K562 (cell line): ENCODE measurements around the gene NUCKS1. TPM values are rescaled to one million over a fixed set of nuclear protein-coding genes. Genes with fewer than 3 reads are reported as not detected.

Experiments used
- ATAC-seq: fragments of 200-7000 bp; cut with Tn5 transposase; 3 replicates; pipeline ENCODE4 v1.9.1; 2020; ENCODE audit warnings: moderate library complexity
- BruUV-seq: library from RNA; stranded (reverse); fragments of 400-500 nt; replicated peaks from 2 replicates; lab custom pipeline; 2021; lab: Mats Ljungman, UMichigan
- CTCF ChIA-PET: fragments of 300-600 bp; formaldehyde crosslinking; extraction: SDS; loops from one replicate; lab custom pipeline; 2021; ENCODE audit warnings: low intra/inter-chr PET ratio; lab: Yijun Ruan, JAX
- POLR2A ChIA-PET: fragments of 300-600, 350-650 bp; sonication (Branson Sonifier 250); formaldehyde crosslinking; extraction: SDS; loops from one replicate; lab custom pipeline; 2021; ENCODE audit warnings: antibody characterized with exemption, inconsistent platforms; lab: Yijun Ruan, JAX
- DNase-seq, 4 experiments: peaks; one replicate each; pipeline versions ENCODE4 v3.0.0 to v3.0.0-alpha.2; 2011 to 2018; ENCODE audit warnings: low spot score in 3 of 4, mixed read lengths in 3 of 4; ENCODE audit errors: extremely low read depth in 1 of 4
- FAIRE-seq: peaks from 2 replicates; lab custom pipeline; 2011; peaks lifted over from hg19 to GRCh38; lab: Jason Lieb, UNC
- H2AFZ ChIP-seq: 2 replicates; pipeline ENCODE4 v1.6.0; 2011; ENCODE audit warnings: low read depth, low read length, control low read depth, inconsistent platforms
- H3K27ac ChIP-seq: fragments of 200-600 bp; 3 replicates; pipeline ENCODE4 v1.8.0; 2011; ENCODE audit warnings: low read depth, mild to moderate bottlenecking, control low read depth, inconsistent platforms, low read length, moderate library complexity, mixed read lengths; ENCODE audit errors: extremely low read depth
- H3K27me3 ChIP-seq, 2 experiments: fragments of 300-600 bp in 1 of 2; 2 replicates in 1 of 2; 3 replicates in 1 of 2; pipeline versions ENCODE4 v1.6.0 to v1.8.0; 2011; ENCODE audit warnings: inconsistent platforms in 2 of 2, low read length in 2 of 2, mild to moderate bottlenecking in 1 of 2, mixed read lengths in 1 of 2, moderate library complexity in 1 of 2; ENCODE audit not compliant: control insufficient read depth in 2 of 2, insufficient read depth in 2 of 2
- H3K36me3 ChIP-seq: fragments of 300-600 bp; 3 replicates; pipeline ENCODE4 v1.8.0; 2011; ENCODE audit warnings: mild to moderate bottlenecking, low read length, inconsistent platforms; ENCODE audit not compliant: control insufficient read depth, insufficient read depth
- H3K4me1 ChIP-seq, 2 experiments: fragments of 200-600 bp in 1 of 2; replicated peaks in 1 of 2; 2 replicates in 1 of 2; 3 replicates in 1 of 2; pipeline versions ENCODE4 v1.5.1 to v1.8.0; 2011; ENCODE audit warnings: inconsistent platforms in 2 of 2, low read length in 2 of 2, mild to moderate bottlenecking in 1 of 2, mixed read lengths in 1 of 2, moderate library complexity in 1 of 2; ENCODE audit not compliant: control insufficient read depth in 2 of 2, insufficient read depth in 2 of 2
- H3K4me2 ChIP-seq: 2 replicates; pipeline ENCODE4 v1.6.1; 2011; ENCODE audit warnings: low read length, control low read depth, inconsistent platforms, mixed read lengths; ENCODE audit not compliant: insufficient read depth
- H3K4me3 ChIP-seq: fragments of 200-600 bp; sonication (generic), shearing (Covaris generic); 2 replicates; pipeline ENCODE4 v1.5.1; 2016; ENCODE audit warnings: control low read depth, inconsistent platforms
- H3K79me2 ChIP-seq: fragments of 200-600 bp; 3 replicates; pipeline ENCODE4 v1.8.0; 2011; ENCODE audit warnings: low read length, inconsistent platforms; ENCODE audit not compliant: control insufficient read depth, insufficient read depth
- H3K9ac ChIP-seq, 2 experiments: 2 replicates each; pipeline versions ENCODE4 v1.6.0 to v1.6.1; 2011; ENCODE audit warnings: low read depth in 2 of 2, low read length in 2 of 2, control low read depth in 1 of 2, inconsistent platforms in 1 of 2, mild to moderate bottlenecking in 1 of 2, mixed read lengths in 1 of 2; ENCODE audit not compliant: insufficient read depth in 1 of 2
- H3K9me1 ChIP-seq: one replicate; pipeline ENCODE4 v1.6.0; 2011; ENCODE audit warnings: inconsistent platforms, mild to moderate bottlenecking, low read length, moderate library complexity; ENCODE audit not compliant: control insufficient read depth, insufficient read depth
- H3K9me3 ChIP-seq: replicated peaks from 2 replicates; pipeline ENCODE4 v1.5.1; 2011; ENCODE audit warnings: low read depth, low read length, inconsistent platforms; ENCODE audit not compliant: control insufficient read depth, insufficient read depth
- H4K20me1 ChIP-seq: replicated peaks from 2 replicates; pipeline ENCODE4 v1.6.1; 2011; ENCODE audit warnings: low read length, inconsistent platforms, mixed read lengths; ENCODE audit not compliant: control insufficient read depth, insufficient read depth
- CTCF ChIP-seq, 3 experiments: IDR thresholded peaks in 2 of 3; conservative IDR thresholded peaks in 1 of 3; 2 replicates each; pipeline ENCODE4 v1.5.1; 2011 to 2012; ENCODE audit warnings: low read length in 3 of 3, mild to moderate bottlenecking in 3 of 3, control low read depth in 2 of 3, improper control_type of control experiment in 1 of 3, inconsistent platforms in 1 of 3, low read depth in 1 of 3, mixed read lengths in 1 of 3, moderate library complexity in 1 of 3; ENCODE audit not compliant: insufficient read depth in 2 of 3
- CUX1 ChIP-seq: fragments of 200-800 bp; sonication (Bioruptor generic); IDR thresholded peaks from 2 replicates; pipeline ENCODE4 v1.6.1; 2016; ENCODE audit warnings: missing genetic modification characterization, missing compliant biosample characterization
- E2F8 ChIP-seq: fragments of 450-650 bp; IDR thresholded peaks from 2 replicates; pipeline ENCODE4 v1.7.1; 2018; ENCODE audit warnings: mild to moderate bottlenecking, low read depth; ENCODE audit not compliant: partially characterized antibody
- PURB ChIP-seq: sonication (generic); formaldehyde crosslinking; IDR thresholded peaks from 2 replicates; pipeline ENCODE4 v1.9.0; 2021; ENCODE audit warnings: low read depth, mild to moderate bottlenecking, missing genetic modification reagents
- TEAD1 ChIP-seq, 2 experiments: fragments of 450-650 bp in 1 of 2; sonication (generic) in 1 of 2; formaldehyde crosslinking; IDR thresholded peaks; 2 replicates each; pipeline versions ENCODE4 v1.4.0 to v1.8.0; 2020 to 2022; ENCODE audit warnings: mild to moderate bottlenecking in 2 of 2, missing genetic modification reagents in 1 of 2
- ZNF280B ChIP-seq: fragments of 250-450 bp; sonication (Bioruptor Pico); IDR thresholded peaks from 2 replicates; pipeline ENCODE4 v1.5.1; 2021; ENCODE audit warnings: mild to moderate bottlenecking
- ZNF584 ChIP-seq: fragments of 200-800 bp; sonication (Bioruptor generic); IDR thresholded peaks from 2 replicates; pipeline ENCODE4 v1.6.1; 2016; ENCODE audit warnings: low read depth, mild to moderate bottlenecking, missing genetic modification characterization, missing compliant biosample characterization
- WGBS: fragments of 100-300 bp; shearing (Covaris generic); methylation state at CpG from one replicate; pipeline ENCODE4 v1.1.6; 2016; ENCODE audit warnings: low coverage, mixed read lengths; ENCODE audit not compliant: insufficient coverage; ENCODE audit errors: missing lambda C conversion rate; 5-methylcytosine and 5-hydroxymethylcytosine counted together
- in situ Hi-C: fragments of 300-500 bp; cut with MboI; formaldehyde crosslinking; loops from 4 replicates; pipeline ENCODE4 v1.15.0; 2018; ENCODE audit warnings: inconsistent platforms, mixed read lengths
- intact Hi-C: fragments of 100-400 bp; cut with micrococcal nuclease; formaldehyde crosslinking; loops from 2 replicates; pipeline ENCODE4 v1.14.2; 2022
- polyA plus RNA-seq, 8 experiments: library from polyadenylated mRNA; depleted of rRNA in 4 of 8; stranded (reverse) in 5 of 8; unstranded in 3 of 8; fragments of >200 nt; fragmentation: Nextera tagmentation in 2 of 8; fragmentation: Illumina TruSeq in 1 of 8; extraction: Ambion mirVana in 2 of 8; extraction: Trizol in 1 of 8; gene quantifications; 2 replicates each; pipeline versions ENCODE4 v1.2.1 to v1.2.3, GENCODE V29; 2011 to 2014; ENCODE audit warnings: inconsistent platforms in 1 of 8, missing spikeins in 1 of 8
- total RNA-seq, 7 experiments: library from RNA; depleted of rRNA in 6 of 7; stranded (reverse); fragments of >200 nt in 6 of 7; fragmentation: Illumina TruSeq in 2 of 7; extraction: Trizol in 2 of 7; gene quantifications; 2 replicates each; pipeline versions ENCODE4 v1.2.1 to v1.2.3, GENCODE V29; 2011 to 2021; ENCODE audit warnings: low replicate concordance in 1 of 7

The NUCKS1 gene
- total and polyA plus RNA-seq, 9 of the 15 experiments (the other 6 are each of a cell fraction or from before 2014, with no cell fraction given) = 66.7 to 244 (median 149) TPM

- Histone ChIP-seq H3K27me3 (no peaks in the 10 kb centered on the region), H4K20me1 (no peaks in the 10 kb centered on the region; the same call in none of the 2 replicates), H3K9ac (peak overlapping the region in 1 of 2 experiments; percentile 31; a peak in 1 of 4 replicates), H3K27ac (no peak overlapping the region), H3K4me3 (no peak overlapping the region), H3K4me2 (no peak overlapping the region), H3K9me1 (no peaks in the 10 kb centered on the region), H3K4me1 (peaks cover 8 to 22% of the 10 kb centered on the region in 2 experiments; a peak in 4 of 5 replicates), H3K9me3 (no peaks in the 10 kb centered on the region), H2AFZ (no peak overlapping the region), H3K36me3 (peaks cover 57% of the 10 kb centered on the region; the same call in 2 of the 3 replicates), H3K79me2 (no peaks in the 10 kb centered on the region)
- ChIA-PET POLR2A (interaction anchor here (1.2 to 1.8 kb wide), 3 partner anchors 9 to 12 kb away, joined by 4 to 7 read pairs (median 6); no protein-coding TSS in a partner anchor), CTCF (no interaction called here)
- FAIRE-seq = no peak
- intact Hi-C loops (no loop called here), in situ Hi-C loops (loop anchor here (5.0 kb wide), 1 partner anchor 184 kb away; no protein-coding TSS in a partner anchor)
- no TSS peak for BruUV-seq
- ATAC-seq = no peak
- DNase-seq = no peak
- WGBS = 48% methylated on average over 5 of the region's 5 CpGs
- TF ChIP-seq PURB (CRISPR knock-in tag) = no peak
- TF ChIP-seq CUX1 (CRISPR knock-in tag) = no peak
- TF ChIP-seq TEAD1 (CRISPR knock-in tag; IDR thresholded peaks at IDR 0.05) = no peak
- TF ChIP-seq ZNF584 (CRISPR knock-in tag) = no peak
- no peak for TF ChIP-seq ZNF280B (CRISPR knock-in tag)
- no peak for TF ChIP-seq CTCF (IDR thresholded peaks at IDR 0.05 in 2 of 3, conservative IDR thresholded peaks at IDR 0.05 in 1 of 3; ENCODE audit: insufficient read depth in 2 of 3, low read depth in 1 of 3, low read length in 3 of 3)
- no peak for TF ChIP-seq E2F8
Observed at GRCh38 chr1:205798577-205798976, 48.6 kb upstream of the NUCKS1 start.
